HG03378 (cell line): ENCODE data around the gene EDN3.

Experiments used
- ATAC-seq: cut with Tn5 transposase; IDR thresholded peaks from one replicate; pipeline ENCODE4 v1.9.1; 2021; ENCODE audit warnings: mild to moderate bottlenecking, moderate library complexity; ENCODE audit not compliant: unreplicated experiment

Gene EDN3

DNA sequence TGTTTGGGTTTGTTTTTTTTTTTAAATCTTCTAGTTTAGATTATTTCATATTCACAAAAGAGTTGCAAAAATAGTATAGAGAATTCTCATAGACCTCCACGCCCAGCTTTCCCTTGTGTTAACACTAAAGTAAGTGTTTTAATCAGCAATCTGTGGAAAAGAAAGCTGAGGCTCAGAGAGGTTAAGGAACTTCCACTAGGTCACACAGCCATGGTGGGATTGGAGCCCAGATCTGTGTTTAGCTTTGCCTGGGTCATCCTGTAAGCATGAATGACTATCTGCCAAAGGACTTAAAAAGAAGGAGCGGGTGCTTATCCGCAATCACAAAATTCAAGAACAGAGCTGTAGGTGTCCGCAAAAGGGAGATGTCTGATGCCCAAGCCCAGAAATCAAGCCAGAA is 60.5 kb downstream of the EDN3 start:
- no peak for ATAC-seq

DNA sequence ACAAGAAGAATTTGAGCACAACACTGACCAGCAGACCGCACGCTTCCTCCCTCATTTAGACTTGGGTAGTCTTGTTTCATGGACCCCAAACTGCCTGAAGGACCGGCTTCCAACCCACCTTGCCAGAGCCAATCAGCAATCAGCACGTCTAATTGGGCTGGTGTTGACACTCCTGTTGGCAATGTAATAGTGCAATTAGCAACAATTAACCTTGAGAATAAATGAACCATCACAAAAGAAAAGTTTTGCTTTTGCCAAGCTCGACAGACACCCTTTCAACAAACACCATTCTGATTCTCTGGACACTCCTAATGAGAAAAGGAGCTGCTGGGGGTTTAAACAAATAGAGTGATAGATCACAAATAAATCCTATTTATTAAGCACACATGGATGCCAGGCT is 61.0 kb downstream of the EDN3 start:
- no peak for ATAC-seq

DNA sequence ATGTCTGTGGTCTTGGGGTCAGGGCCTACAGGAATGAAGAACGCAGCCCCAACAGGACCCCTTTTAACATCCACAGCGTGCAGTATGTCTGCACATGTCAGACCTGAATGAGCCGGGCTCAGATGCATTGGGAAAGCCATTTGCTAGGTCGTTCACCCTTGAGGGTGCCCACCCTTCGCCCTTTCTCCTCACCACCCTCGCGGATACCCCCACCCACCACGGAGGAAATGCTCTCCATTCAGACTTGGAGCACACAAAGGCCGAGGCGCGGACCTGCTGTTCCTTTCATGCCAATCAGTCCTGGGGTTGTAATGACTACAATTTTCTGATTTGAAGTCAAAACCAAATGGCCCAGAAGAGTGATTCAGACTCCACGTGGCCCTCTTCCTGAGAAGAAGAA is 62.7 kb downstream of the EDN3 start:
- ATAC-seq = no peak

DNA sequence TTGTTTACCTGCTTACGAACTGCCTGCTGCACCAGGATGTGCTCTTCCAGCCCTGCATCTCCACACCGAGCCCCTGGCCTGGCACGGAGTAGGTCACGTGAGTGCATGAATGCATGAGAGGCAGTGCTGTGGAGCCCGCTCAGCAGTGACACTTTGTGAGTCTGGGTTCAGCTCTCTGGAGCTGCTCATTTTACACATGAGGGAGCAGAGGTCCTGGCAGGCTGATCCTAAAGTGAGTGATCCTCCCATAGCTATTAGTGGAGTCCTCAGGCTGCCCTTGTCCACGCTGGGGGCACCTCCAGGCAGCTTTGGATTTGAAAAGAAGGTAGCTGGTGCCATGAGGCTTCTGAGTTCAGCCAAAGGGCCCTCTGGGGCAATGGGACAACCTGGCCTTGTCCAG is 64.2 kb downstream of the EDN3 start:
- no peak for ATAC-seq

DNA sequence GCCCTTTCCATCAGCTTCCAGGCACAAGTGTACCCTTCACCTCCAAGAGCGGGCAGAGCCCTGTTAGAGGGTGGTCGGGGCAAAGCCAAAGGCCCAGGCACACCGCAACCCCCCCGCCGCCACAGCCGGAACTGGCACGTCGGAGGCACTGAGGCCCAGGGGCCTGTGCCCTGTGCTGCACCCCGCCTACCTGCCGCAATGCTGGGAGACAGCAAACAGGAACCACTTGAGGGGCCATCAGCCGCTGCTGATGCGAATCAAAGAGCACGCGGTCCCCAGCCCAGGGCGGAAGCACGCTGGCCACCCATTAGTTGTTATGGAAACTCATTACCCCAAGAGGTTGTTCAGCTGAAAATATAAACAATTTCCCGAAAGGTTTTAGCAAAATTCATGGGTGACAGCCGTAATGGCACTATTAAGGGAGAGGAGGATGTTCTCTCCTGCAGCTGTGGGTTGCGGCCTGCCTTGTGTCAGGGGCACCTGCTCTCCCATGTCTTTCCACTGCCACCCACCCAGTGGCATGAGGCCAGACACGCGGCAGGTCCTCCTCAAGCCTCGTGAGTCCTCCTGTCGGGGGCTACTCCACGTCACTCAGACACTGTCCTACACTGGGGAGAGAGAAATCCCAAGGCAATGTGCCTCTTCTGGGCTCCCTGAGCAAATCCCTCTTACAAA is 65.3 kb downstream of the EDN3 start:
- no peak for ATAC-seq

DNA sequence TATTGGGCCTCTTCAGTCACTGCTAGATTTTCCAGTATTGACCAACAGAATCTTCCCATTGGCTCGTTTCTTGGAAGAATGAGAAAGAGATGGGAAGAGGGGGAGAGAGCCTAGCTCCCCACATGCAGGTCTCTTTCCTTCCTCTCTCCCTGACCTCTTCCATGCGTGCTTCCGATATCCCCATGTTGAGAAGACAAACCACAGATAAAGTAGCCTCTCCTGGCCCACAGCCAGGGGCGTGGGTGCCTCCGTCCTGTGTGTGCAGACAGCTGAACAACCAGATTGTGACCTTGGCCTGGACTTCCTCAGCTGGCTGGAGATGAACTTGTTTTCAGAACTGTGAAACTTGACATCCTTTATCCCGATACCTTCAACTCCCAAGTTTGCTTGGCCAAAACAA is 71.0 kb downstream of the EDN3 start:
- ATAC-seq = no peak

- ATAC-seq = no peak
These were observed 73.8 kb downstream of the EDN3 start for GRCh38 chr20:59374261-59374660.

DNA sequence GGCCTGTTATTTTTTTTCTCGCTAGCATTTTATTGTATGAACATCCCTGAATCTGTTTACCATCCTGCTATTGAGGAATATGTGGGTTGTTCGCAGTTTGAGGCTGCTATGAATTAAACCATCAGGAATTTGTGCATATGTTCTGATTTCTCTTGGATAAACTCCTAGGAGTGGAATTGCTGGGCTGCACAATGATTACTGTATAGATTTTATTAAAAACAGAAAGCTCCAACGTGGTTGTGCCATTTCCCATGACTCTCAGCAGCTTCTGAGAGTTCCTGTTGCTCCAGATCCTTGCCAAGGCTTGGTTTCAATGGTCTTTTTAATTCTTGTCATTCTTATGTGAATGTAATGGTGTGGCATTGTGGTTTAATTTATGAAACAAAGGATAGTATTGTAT is 75.1 kb downstream of the EDN3 start:
- no peak for ATAC-seq
